WTC11 (cell line): ENCODE measurements around the gene MN1. TPM values are rescaled to one million over a fixed set of nuclear protein-coding genes. Genes with fewer than 3 reads are reported as not detected.

Experiments used
- ATAC-seq: fragments of 200-7000 bp; cut with Tn5 transposase; 2 replicates; pipeline ENCODE4 v1.10.0; 2021; ENCODE audit warnings: mild to moderate bottlenecking, moderate library complexity
- CTCF ChIA-PET: fragments of 300-600 bp; sonication (Branson Sonifier 250); formaldehyde crosslinking; loops from one replicate; lab custom pipeline; 2021; ENCODE audit warnings: antibody characterized with exemption; lab: Charles Lee
- POLR2A ChIA-PET: fragments of 350-600 bp; sonication (Branson Sonifier 250); formaldehyde crosslinking; loops from one replicate; lab custom pipeline; 2021; ENCODE audit warnings: antibody characterized with exemption; lab: Charles Lee
- DNase-seq: peaks from one replicate; pipeline ENCODE4 v3.0.0; 2021; ENCODE audit warnings: low spot score
- H3K27ac Mint-ChIP-seq: 2 replicates; pipeline ENCODE4 v1.8.0; 2021; ENCODE audit warnings: mixed read lengths
- H3K27me3 Mint-ChIP-seq: 2 replicates; pipeline ENCODE4 v1.8.0; 2021; ENCODE audit warnings: low read depth, mild to moderate bottlenecking, moderate library complexity, mixed read lengths
- H3K36me3 Mint-ChIP-seq: 2 replicates; pipeline ENCODE4 v1.8.0; 2021; ENCODE audit warnings: mixed read lengths
- H3K4me1 Mint-ChIP-seq: 2 replicates; pipeline ENCODE4 v1.8.0; 2022; ENCODE audit warnings: mixed read lengths
- H3K4me3 Mint-ChIP-seq: 2 replicates; pipeline ENCODE4 v1.8.0; 2021; ENCODE audit warnings: mild to moderate bottlenecking, moderate library complexity, mixed read lengths
- H3K9me3 Mint-ChIP-seq: 2 replicates; pipeline ENCODE4 v1.8.0; 2021; ENCODE audit warnings: mixed read lengths
- ATF1 ChIP-seq: sonication (generic); formaldehyde crosslinking; IDR thresholded peaks from 2 replicates; pipeline ENCODE4 v1.8.1; 2023; ENCODE audit warnings: mild to moderate bottlenecking, moderate library complexity, missing genetic modification reagents
- ATF2 ChIP-seq: sonication (generic); formaldehyde crosslinking; IDR thresholded peaks from 2 replicates; pipeline ENCODE4 v1.8.1; 2022; ENCODE audit warnings: low read depth, missing genetic modification reagents, borderline replicate concordance
- CREB1 ChIP-seq: sonication (generic); formaldehyde crosslinking; IDR thresholded peaks from 2 replicates; pipeline ENCODE4 v1.8.0; 2023; ENCODE audit warnings: mild to moderate bottlenecking, missing genetic modification reagents
- ELF4 ChIP-seq: sonication (generic); formaldehyde crosslinking; IDR thresholded peaks from 2 replicates; pipeline ENCODE4 v1.8.1; 2022; ENCODE audit warnings: low read depth, mild to moderate bottlenecking, moderate library complexity, missing genetic modification reagents
- ERG ChIP-seq: fragments of 250-450 bp; sonication (Bioruptor Pico); IDR thresholded peaks from 2 replicates; pipeline ENCODE4 v1.8.0; 2021; ENCODE audit warnings: mild to moderate bottlenecking
- GRHL2 ChIP-seq: fragments of 250-450 bp; sonication (Bioruptor Pico); IDR thresholded peaks from 2 replicates; pipeline ENCODE4 v1.8.0; 2022; ENCODE audit warnings: mild to moderate bottlenecking, moderate library complexity; ENCODE audit not compliant: insufficient replicate concordance, severe bottlenecking
- PRRX2 ChIP-seq: fragments of 250-450 bp; sonication (Bioruptor Pico); IDR thresholded peaks from 2 replicates; pipeline ENCODE4 v1.8.0; 2021; ENCODE audit warnings: mild to moderate bottlenecking
- ZBTB43 ChIP-seq: sonication (generic); formaldehyde crosslinking; IDR thresholded peaks from 2 replicates; pipeline ENCODE4 v1.8.1; 2023; ENCODE audit warnings: mild to moderate bottlenecking, missing genetic modification reagents
- ZNF423 ChIP-seq: fragments of 250-450 bp; sonication (Bioruptor Pico); IDR thresholded peaks from 2 replicates; pipeline ENCODE4 v2.1.2; 2022; ENCODE audit warnings: mild to moderate bottlenecking, moderate library complexity
- ZNF425 ChIP-seq: fragments of 250-450 bp; sonication (Bioruptor Pico); conservative IDR thresholded peaks from 2 replicates; pipeline ENCODE4 v1.9.0; 2021; ENCODE audit warnings: mild to moderate bottlenecking
- total RNA-seq: library from RNA; stranded (reverse); gene quantifications from 3 replicates; pipeline ENCODE4 v1.2.3, GENCODE V29; 2021

The MN1 gene
- total RNA-seq, 1 experiment from 2014 or later, result 21.3 TPM

GRCh38 chr22:27796829-27797519, 4.6 kb downstream of the MN1 start:
- TF ChIP-seq ZBTB43 (CRISPR knock-in tag) (0 out of 2 replicates have a peak, but pooled peaks have one; percentile 53), ATF2 (CRISPR knock-in tag) (no peak)
- TF ChIP-seq, all 79 proteins: peak for 1
- peaks cover 50% of the 10 kb centered on the region for H3K4me1 Mint-ChIP-seq
- DNase-seq, result no peak
- H3K4me3 Mint-ChIP-seq, result peak overlapping the region; percentile 60
- no peak for ATAC-seq
- CTCF ChIA-PET, result interaction anchor here (1.5 to 1.6 kb wide), 2 partner anchors 74 to 115 kb away, joined by 5 read pairs; no protein-coding TSS in a partner anchor
- POLR2A ChIA-PET, result interaction anchor here (0.6 kb wide), 1 partner anchor 62 kb away, joined by 3 read pairs; no protein-coding TSS in a partner anchor
- no peaks in the 10 kb centered on the region for H3K36me3 Mint-ChIP-seq
- no peak overlapping the region for H3K27ac Mint-ChIP-seq
- peaks cover 81% of the 10 kb centered on the region for H3K27me3 Mint-ChIP-seq
- no peaks in the 10 kb centered on the region for H3K9me3 Mint-ChIP-seq

GRCh38 chr22:27795696-27796517, 5.6 kb downstream of the MN1 start:
- ATAC-seq (no peak), DNase-seq (no peak)
- POLR2A ChIA-PET, result no interaction called here
- Mint-ChIP-seq H3K4me1 (peaks cover 61% of the 10 kb centered on the region), H3K36me3 (no peaks in the 10 kb centered on the region), H3K27ac (no peak overlapping the region), H3K4me3 (peak overlapping the region; percentile 60), H3K9me3 (no peaks in the 10 kb centered on the region), H3K27me3 (peaks cover 89% of the 10 kb centered on the region)
- CTCF ChIA-PET, result interaction anchor here (0.7 to 1.5 kb wide), 2 partner anchors 20 to 114 kb away, joined by 3 to 5 read pairs; no protein-coding TSS in a partner anchor
- no peak for TF ChIP-seq PRRX2 (CRISPR knock-in tag)
- TF ChIP-seq GRHL2 (CRISPR knock-in tag), result no peak
- TF ChIP-seq ELF4 (CRISPR knock-in tag), result no peak
- no peak for TF ChIP-seq ATF1 (CRISPR knock-in tag)
- TF ChIP-seq ZNF425 (CRISPR knock-in tag), result no peak
- TF ChIP-seq ERG, result no peak

GRCh38 chr22:27795053-27795452, 6.5 kb downstream of the MN1 start:
- POLR2A ChIA-PET, result no interaction called here
- CTCF ChIA-PET, result interaction anchor here (1.1 kb wide), 2 partner anchors 67 to 72 kb away, joined by 3 read pairs; no protein-coding TSS in a partner anchor
- no peaks in the 10 kb centered on the region for H3K9me3 Mint-ChIP-seq
- TF ChIP-seq CREB1 (CRISPR knock-in tag) (no peak), ZNF423 (CRISPR knock-in tag) (peak; percentile 26; the same call in 1 of the 2 replicates)
- H3K27ac Mint-ChIP-seq, result peak overlapping the region; percentile 34; the same call in 1 of the 2 replicates
- peaks cover 69% of the 10 kb centered on the region for H3K4me1 Mint-ChIP-seq
- DNase-seq (peak; percentile 59), ATAC-seq (peak; percentile 5; the same call in 1 of the 2 replicates)
- H3K4me3 Mint-ChIP-seq, result peak overlapping the region; percentile 60
- no peaks in the 10 kb centered on the region for H3K36me3 Mint-ChIP-seq
- peaks cover 90% of the 10 kb centered on the region for H3K27me3 Mint-ChIP-seq
